Stimulated activated naive B cell treated with anti-CD40 and anti-IgM and Interleukin-4, amounts not matched to agents 10 μg/mL and 1 μg/mL and 100 μg/mL, for 72 hours (primary cell): Measurements from ENCODE around the gene BNIP3.

Experiments
- ATAC-seq, 2 donors: fragments of 150-1000 bp; cut with Tn5 transposase; replicated peaks; 2 replicates each; pipeline ENCODE4 v1.10.0; 2021; ENCODE audit warnings: moderate library complexity in 1 of 2
- DNase-seq: peaks from one replicate; pipeline ENCODE4 v3.0.0; 2021
- H3K27ac Mint-ChIP-seq: one replicate; pipeline ENCODE4 v1.8.0; 2022; ENCODE audit warnings: mild to moderate bottlenecking, mixed read lengths
- H3K27me3 Mint-ChIP-seq, 2 donors: one replicate each; pipeline ENCODE4 v1.8.0; 2022; ENCODE audit warnings: mixed read lengths in 2 of 2
- H3K36me3 Mint-ChIP-seq, 2 donors: one replicate each; pipeline ENCODE4 v1.8.0; 2022; ENCODE audit warnings: mixed read lengths in 2 of 2, mild to moderate bottlenecking in 1 of 2
- H3K4me1 Mint-ChIP-seq, 2 donors: one replicate each; pipeline ENCODE4 v1.8.0; 2022; ENCODE audit warnings: mixed read lengths in 2 of 2, mild to moderate bottlenecking in 1 of 2
- H3K4me3 Mint-ChIP-seq, 2 donors: one replicate each; pipeline ENCODE4 v1.8.0; 2022; ENCODE audit warnings: mild to moderate bottlenecking in 2 of 2, mixed read lengths in 2 of 2, moderate library complexity in 1 of 2
- H3K9me3 Mint-ChIP-seq, 2 donors: one replicate each; pipeline ENCODE4 v1.8.0; 2022; ENCODE audit warnings: mixed read lengths in 2 of 2, mild to moderate bottlenecking in 1 of 2

The BNIP3 gene, protein sequence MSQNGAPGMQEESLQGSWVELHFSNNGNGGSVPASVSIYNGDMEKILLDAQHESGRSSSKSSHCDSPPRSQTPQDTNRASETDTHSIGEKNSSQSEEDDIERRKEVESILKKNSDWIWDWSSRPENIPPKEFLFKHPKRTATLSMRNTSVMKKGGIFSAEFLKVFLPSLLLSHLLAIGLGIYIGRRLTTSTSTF

DNA sequence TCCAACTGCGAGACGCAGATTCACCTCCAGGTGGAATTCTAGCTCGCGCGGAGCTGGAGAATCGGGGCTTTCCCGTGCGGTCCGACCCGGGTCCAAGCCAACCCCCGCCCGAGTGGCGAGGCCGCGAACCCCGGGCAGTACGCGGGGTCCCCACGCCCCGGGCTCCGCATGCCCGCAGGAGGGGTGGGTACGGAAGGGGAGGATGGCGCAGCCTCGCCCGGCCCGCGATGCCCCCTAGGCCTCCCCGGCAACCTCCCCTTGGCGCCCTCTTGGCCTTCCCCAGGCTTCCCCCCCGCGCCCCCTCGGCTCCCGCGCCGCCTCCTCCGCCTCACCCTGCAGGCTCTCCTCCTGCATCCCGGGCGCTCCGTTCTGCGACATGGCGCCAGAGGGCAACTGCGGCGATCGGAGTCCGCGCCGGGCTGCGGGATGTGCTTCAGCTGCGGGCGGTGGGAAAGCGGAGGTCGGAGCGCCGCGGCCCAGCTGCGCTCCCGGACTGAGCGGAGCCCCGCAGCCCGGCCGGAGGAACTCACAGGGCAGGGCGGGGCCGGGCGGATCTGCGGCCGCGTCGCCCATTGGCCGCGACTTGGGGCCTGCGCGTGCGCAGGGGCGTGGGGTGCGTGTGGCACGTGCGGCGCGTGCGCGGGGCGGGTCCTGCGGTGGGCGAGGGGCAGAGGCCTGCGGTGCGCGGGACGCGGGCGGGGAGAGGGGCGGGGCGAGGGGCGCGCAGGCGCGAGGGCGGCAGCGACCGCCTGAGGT is at the start of gene BNIP3:
Gene BNIP3, minus strand, starts transcription at position 495 of the 756 bp plus-strand sequence. Its CDS starts 117 bp downstream, at position 378.
- DNase-seq, result peak; percentile 87
- H3K27ac Mint-ChIP-seq, result peak within 1 kb of the TSS; percentile 92
- no peaks in the 10 kb centered on the region for H3K9me3 Mint-ChIP-seq
- H3K27me3 Mint-ChIP-seq, result peaks cover 5 to 18% of the 10 kb centered on the region in 2 donors
- ATAC-seq, result peak; percentile 90 to 94
- H3K36me3 Mint-ChIP-seq, result peaks cover 3 to 6% of the 10 kb centered on the region in 2 donors
- H3K4me3 Mint-ChIP-seq, result peak within 1 kb of the TSS; percentile 91 to 96
- peaks cover 14 to 31% of the 10 kb centered on the region in 2 donors for H3K4me1 Mint-ChIP-seq

DNA sequence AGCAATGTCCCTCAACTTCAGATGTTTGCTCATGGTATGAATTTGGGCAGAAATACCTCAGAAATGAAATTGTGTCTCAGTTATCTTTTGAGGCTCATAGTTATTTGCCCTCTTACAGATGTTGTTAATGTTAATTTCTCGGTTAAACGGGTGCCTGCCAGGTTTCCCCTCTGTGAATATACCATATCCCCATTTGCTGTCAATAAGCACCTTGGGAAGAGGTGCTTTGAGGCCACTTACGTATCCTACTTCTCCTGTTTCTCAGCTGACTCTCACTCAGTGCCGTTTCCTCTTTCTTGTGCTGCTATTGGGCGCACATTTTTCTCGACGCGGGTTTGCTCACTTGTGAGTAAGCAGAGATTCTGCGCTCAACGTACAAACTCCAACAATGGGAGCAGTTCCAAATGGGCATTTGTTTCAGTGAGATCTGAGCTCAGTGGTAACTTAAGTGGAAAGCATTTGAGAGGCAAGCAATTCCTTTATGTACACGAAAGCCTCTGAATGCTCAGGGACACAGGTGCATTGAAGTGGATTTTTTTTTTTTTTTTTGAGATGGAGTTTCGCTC is 49.3 kb upstream of the BNIP3 start:
- H3K36me3 Mint-ChIP-seq, result no peaks in the 10 kb centered on the region

DNA sequence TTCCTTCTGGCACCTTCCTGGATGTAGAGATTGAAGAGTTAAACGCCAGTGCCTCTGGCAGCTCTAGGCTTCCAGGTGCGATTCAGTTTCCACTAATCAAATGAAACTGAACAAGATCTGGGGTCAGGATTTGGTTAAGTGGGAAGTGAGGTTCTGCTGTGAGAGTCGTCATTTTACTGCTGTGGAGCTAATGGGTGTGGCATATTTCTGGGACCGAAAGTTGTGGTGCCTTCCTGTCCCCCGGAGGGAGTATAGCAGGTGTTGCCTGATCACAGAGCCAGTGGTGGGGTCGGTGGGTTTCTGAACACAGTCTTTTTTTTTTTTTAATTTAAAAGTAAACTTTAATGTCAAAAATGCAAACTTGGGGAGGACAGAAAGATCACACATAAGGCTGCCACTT is 47.0 kb upstream of the BNIP3 start:
- ATAC-seq (no peak), DNase-seq (no peak)
- Mint-ChIP-seq H3K4me1 (no peaks in the 10 kb centered on the region), H3K4me3 (no peak overlapping the region), H3K27me3 (peaks cover 50 to 76% of the 10 kb centered on the region in 2 donors), H3K27ac (no peak overlapping the region), H3K36me3 (no peaks in the 10 kb centered on the region), H3K9me3 (no peaks in the 10 kb centered on the region)

More for the DNA sequence above, 49.3 kb upstream of the BNIP3 start:
- Mint-ChIP-seq H3K27ac (no peak overlapping the region), H3K9me3 (no peaks in the 10 kb centered on the region), H3K27me3 (peaks cover 56 to 79% of the 10 kb centered on the region in 2 donors), H3K4me1 (peaks cover 0 to 1% of the 10 kb centered on the region in 2 donors), H3K4me3 (no peak overlapping the region)
- ATAC-seq (no peak), DNase-seq (no peak)

DNA sequence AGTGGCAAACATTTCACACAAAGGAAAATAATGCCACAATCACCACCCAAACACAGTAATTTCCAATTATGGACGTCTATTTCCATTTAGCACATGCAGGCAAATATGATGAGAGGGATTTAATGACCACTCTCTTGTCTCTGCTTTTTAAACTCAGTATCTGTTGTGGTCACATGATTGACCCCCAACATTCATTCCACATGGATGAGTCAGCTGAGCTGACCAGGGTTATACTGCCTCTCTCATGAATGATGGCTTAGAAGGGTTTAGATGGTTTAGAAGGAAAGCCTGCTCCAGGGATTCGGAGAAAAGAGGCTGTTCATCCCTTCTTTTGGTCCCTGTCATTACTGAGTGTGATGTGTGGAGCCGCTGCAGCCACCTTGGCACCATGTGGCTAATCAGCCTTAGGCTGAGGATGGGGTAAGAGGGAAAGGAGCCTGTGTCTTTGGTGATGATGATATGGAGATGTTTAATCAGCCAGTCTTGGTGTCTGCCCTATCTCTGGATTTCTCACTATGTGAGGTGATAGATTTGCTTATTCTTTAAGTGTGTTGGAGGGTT is 45.8 kb upstream of the BNIP3 start:
- H3K27me3 Mint-ChIP-seq, result peaks cover 46 to 76% of the 10 kb centered on the region in 2 donors
- no peak for DNase-seq
- ATAC-seq, result no peak
- no peaks in the 10 kb centered on the region for H3K9me3 Mint-ChIP-seq
- H3K36me3 Mint-ChIP-seq, result no peaks in the 10 kb centered on the region
- no peak overlapping the region for H3K27ac Mint-ChIP-seq
- H3K4me3 Mint-ChIP-seq, result no peak overlapping the region
- H3K4me1 Mint-ChIP-seq, result peaks cover 5 to 7% of the 10 kb centered on the region in 2 donors

DNA sequence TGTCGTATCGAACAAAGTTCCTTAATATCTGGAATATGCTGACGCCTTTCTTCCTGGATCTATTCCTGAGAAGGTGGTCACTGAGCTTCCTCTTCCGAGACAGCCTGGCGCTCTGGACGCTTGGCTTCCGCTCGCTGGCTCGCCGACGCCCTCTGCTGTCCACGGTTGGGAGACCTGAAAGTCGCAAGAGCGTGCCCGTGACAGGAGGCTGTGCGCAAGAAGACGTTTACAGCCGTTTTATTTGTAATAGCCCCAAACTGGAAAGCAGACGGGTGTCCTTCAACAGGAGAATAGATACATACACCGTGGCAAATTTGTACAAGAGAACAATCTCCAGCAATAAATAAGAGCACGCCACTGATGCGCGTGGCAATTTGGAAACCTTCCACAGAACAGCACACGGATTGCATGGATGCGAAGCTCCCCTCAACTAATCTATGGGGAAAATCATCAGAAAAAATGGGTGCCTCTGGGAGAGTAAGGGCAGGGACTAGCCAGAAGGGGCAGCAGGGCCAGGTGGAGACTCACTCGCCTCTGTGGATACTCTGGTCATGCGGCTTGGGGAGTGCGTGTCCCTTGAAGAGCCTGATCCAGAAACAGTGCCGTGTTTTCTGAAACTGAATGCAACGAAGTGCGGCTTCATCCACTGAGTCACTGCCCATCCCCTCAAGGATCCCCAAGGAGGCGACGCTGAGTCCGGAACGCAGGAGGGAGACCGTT is 41.5 kb upstream of the BNIP3 start:
- no peak overlapping the region for H3K27ac Mint-ChIP-seq
- H3K4me3 Mint-ChIP-seq, result peak overlapping the region in 1 of 2 donors; percentile 2
- H3K4me1 Mint-ChIP-seq, result peaks cover 5 to 7% of the 10 kb centered on the region in 2 donors
- peak; percentile 58 for DNase-seq
- no peaks in the 10 kb centered on the region for H3K36me3 Mint-ChIP-seq
- H3K27me3 Mint-ChIP-seq, result peaks cover 38 to 50% of the 10 kb centered on the region in 2 donors
- peak; percentile 85 to 89 for ATAC-seq
- H3K9me3 Mint-ChIP-seq, result no peaks in the 10 kb centered on the region

DNA sequence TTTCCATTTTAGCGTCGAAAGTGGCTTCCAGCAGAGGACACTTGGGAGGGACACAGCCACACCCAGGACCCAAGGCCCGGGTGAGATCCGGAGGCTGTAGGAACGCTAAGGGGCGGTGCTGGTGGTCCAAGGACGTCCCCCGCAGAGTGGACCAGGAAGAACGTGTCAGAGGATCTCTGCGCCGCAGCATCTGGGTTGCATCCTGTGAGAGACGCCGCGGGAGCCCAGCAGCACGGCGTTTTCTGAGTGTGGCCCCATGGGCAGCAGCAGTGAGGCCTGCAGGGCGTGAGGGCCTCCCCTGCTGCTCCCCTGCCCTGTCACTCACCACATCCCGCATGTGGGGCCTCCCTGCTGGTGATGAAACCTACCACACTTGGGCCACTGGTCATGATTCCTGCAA is 40.5 kb upstream of the BNIP3 start:
- peaks cover 29 to 39% of the 10 kb centered on the region in 2 donors for H3K27me3 Mint-ChIP-seq
- H3K4me1 Mint-ChIP-seq, result peaks cover 5 to 7% of the 10 kb centered on the region in 2 donors
- no peak overlapping the region for H3K27ac Mint-ChIP-seq
- H3K9me3 Mint-ChIP-seq, result no peaks in the 10 kb centered on the region
- DNase-seq (no peak), ATAC-seq (no peak)
- H3K36me3 Mint-ChIP-seq, result no peaks in the 10 kb centered on the region
- H3K4me3 Mint-ChIP-seq, result no peak overlapping the region

DNA sequence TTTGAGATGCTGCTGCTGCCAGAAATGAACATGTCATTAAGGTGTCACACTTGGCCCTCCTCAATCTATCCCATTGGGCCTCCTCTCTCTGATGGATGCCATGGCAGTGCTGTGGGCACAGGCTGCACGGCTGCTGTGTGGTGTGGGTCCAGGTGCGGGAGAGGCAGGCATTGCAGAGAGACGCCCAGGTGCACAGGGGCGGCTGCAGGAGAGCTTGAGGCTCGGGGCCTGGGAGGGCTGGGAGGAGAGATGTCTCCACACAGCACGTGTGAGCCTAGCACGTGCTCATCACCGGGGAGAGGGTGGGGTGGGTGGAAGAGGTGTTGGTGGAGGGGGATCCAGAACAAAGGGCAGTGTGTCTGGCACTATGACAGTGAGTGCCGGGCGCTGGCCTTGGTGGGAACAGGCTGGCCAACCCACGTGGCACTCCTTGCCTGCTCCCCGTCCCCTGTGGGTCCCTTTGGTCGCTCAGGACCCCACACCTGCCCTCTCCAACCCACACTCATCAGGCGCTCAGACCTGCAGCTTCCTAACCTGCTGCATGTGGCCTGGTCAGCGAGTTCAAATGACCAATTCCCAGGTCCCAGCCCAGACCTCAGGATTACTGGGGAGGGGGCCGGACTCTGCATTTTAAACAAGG is 39.9 kb upstream of the BNIP3 start:
- Mint-ChIP-seq H3K4me3 (no peak overlapping the region), H3K9me3 (no peaks in the 10 kb centered on the region), H3K4me1 (peaks cover 5 to 7% of the 10 kb centered on the region in 2 donors), H3K27me3 (peaks cover 24 to 34% of the 10 kb centered on the region in 2 donors), H3K36me3 (no peaks in the 10 kb centered on the region), H3K27ac (no peak overlapping the region)
- no peak for ATAC-seq
- no peak for DNase-seq

DNA sequence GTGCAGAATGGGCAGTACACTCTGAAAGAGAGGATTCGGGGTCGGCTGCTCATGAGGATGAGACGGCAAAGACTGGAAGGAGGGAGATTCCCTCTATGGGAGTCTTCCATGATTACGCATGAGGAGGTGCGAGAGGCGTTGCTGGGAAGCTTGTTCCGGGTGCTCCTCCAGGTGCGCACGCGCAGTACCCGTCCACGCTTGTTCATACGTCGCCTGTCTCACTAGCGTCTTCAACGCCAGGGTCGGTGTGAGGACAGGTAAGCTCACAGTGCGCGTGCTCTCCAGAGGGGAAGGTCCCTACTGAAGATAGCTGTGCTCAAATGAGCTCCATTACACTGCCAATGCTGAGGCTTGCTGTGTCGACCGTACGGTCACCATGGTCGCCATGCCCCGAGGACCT is 39.3 kb upstream of the BNIP3 start:
- H3K27me3 Mint-ChIP-seq, result peaks cover 21 to 30% of the 10 kb centered on the region in 2 donors
- no peaks in the 10 kb centered on the region for H3K36me3 Mint-ChIP-seq
- no peak overlapping the region for H3K4me3 Mint-ChIP-seq
- DNase-seq (no peak), ATAC-seq (no peak)
- H3K9me3 Mint-ChIP-seq, result no peaks in the 10 kb centered on the region
- no peak overlapping the region for H3K27ac Mint-ChIP-seq
- peaks cover 5 to 7% of the 10 kb centered on the region in 2 donors for H3K4me1 Mint-ChIP-seq

DNA sequence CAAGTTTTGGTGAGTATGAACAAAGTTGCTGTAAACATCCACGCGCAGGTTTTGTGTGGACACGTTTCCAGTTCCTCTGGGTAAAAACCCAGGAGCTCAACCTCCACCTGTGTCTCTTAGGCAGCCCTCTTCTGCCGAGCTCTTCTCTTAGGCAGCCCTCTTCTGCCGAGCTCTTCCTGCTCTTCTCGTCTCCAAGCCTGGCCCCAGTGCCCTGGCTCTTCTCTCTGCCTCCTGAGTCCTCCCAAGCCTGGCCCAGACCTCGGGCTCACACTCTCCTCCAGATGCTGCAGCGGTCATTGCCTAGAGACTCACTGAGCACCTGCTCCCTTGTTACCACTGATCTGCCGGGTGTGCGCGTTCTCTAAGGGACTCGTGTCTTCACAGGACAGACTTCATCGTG is 38.7 kb upstream of the BNIP3 start:
- Mint-ChIP-seq H3K27ac (no peak overlapping the region), H3K9me3 (no peaks in the 10 kb centered on the region), H3K4me3 (no peak overlapping the region), H3K27me3 (peaks cover 17 to 27% of the 10 kb centered on the region in 2 donors), H3K36me3 (no peaks in the 10 kb centered on the region), H3K4me1 (peaks cover 5 to 7% of the 10 kb centered on the region in 2 donors)
- DNase-seq (no peak), ATAC-seq (no peak)

DNA sequence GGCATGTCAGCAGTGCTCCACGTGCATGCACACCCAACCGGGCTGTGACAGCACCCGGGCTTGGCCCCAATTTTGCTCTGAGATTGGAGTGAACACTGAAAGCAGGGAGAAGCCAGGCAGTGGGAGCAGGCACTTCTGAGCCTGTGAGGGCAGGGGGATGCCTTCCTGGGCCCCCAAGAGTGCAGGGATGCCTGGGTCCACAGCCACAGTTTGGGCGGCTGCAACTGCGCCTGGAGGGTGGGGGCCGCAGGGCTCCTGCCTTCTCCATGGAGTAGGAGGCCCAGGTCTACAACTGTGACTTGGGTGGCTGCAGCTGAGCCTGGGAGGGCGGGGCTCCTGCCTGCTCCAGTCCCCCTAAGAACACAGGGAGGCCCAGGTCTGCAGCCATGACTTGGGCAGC is 37.6 kb upstream of the BNIP3 start:
- ATAC-seq (no peak), DNase-seq (no peak)
- Mint-ChIP-seq H3K36me3 (no peaks in the 10 kb centered on the region), H3K4me3 (no peak overlapping the region), H3K27ac (no peak overlapping the region), H3K4me1 (peaks cover 7% of the 10 kb centered on the region in 2 donors), H3K27me3 (peaks cover 12 to 16% of the 10 kb centered on the region in 2 donors), H3K9me3 (no peaks in the 10 kb centered on the region)

DNA sequence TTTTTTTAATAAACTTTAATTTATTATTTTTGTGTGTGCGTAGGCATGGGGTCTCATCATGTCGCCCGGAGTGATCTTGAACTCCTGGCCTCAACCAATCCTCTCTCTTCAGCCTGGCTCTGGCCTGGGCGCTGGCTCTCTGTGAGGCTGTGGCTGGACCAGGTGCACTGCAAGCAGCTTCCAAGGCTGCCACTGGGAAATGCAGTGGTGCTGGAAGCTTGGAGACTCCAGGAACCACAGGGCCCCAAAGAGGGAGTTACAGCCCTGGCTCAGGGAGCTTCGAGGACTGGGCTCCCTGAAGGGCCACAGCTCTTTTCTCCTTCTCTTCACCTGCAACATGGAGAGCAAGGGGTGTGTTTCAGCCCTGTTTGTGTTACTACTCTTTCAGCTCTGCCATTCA is 36.7 kb upstream of the BNIP3 start:
- ATAC-seq (no peak), DNase-seq (no peak)
- Mint-ChIP-seq H3K36me3 (no peaks in the 10 kb centered on the region), H3K27me3 (peaks cover 6 to 7% of the 10 kb centered on the region in 2 donors), H3K4me1 (peaks cover 7% of the 10 kb centered on the region in 2 donors), H3K4me3 (no peak overlapping the region), H3K9me3 (no peaks in the 10 kb centered on the region), H3K27ac (no peak overlapping the region)

DNA sequence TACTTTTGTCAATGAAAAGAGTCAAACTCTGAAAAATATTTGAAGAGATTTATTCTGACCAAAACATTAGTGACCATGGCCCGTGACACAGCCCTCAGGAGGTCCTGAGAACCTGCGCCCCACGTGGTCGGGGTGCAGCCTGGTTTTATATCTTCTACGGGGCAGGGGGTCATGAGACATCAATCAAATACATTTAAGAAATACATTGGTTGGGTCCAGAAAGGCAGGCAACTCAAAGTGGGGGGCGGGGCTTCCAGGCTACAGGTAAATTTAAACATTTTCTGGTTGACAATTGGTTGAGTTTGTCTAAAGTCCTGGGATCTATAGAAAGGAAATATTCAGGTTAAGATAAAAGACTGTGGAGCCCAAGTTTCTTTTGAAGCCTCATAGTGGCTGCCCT is 34.8 kb upstream of the BNIP3 start:
- H3K9me3 Mint-ChIP-seq, result no peaks in the 10 kb centered on the region
- no peaks in the 10 kb centered on the region for H3K36me3 Mint-ChIP-seq
- H3K4me3 Mint-ChIP-seq, result no peak overlapping the region
- no peak overlapping the region for H3K27ac Mint-ChIP-seq
- DNase-seq (no peak), ATAC-seq (no peak)
- no peaks in the 10 kb centered on the region for H3K27me3 Mint-ChIP-seq
- peaks cover 0 to 2% of the 10 kb centered on the region in 2 donors for H3K4me1 Mint-ChIP-seq

DNA sequence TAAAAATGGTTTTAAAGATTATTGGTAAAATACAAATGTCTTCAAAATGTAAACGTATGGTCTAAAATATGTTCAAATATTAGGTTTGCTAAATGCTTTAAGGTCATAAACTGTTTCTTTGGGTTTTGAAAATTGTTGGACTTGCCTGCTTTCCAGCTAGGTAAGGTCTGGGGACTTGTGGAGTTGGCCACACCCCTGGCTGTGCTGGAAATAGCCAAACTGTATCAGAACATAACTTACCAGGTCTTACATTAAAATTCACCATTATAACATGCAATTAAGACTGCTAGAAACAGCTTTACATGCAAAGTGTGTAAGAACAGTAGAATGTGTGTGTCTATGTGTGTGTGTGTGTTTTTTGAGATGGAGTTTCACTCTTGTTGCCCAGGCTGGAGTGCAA is 29.7 kb upstream of the BNIP3 start:
- DNase-seq (no peak), ATAC-seq (no peak)
- Mint-ChIP-seq H3K4me3 (no peak overlapping the region), H3K27ac (no peak overlapping the region), H3K9me3 (no peaks in the 10 kb centered on the region), H3K4me1 (peaks cover 0 to 2% of the 10 kb centered on the region in 2 donors), H3K27me3 (peaks cover 20 to 30% of the 10 kb centered on the region in 2 donors), H3K36me3 (no peaks in the 10 kb centered on the region)

DNA sequence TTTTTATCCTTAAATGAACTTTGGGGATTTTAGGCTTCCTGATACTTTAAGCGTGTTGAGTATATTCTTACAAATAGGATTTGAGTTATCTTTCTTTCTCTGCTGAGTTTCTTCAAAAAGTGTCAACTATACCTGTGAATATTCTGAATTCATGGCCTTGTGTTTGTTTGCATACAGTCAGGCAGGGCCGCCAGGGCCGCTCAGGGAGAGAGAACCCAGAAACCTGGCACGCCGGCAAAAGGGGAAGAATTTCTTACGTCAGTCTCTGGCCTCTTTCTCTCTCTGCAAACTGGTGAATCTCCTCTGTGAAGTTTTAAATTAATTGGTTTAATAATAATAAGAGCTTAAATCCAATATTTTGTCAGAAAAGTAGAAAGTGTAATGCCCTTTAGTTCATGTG is 29.3 kb upstream of the BNIP3 start:
- H3K4me1 Mint-ChIP-seq, result peaks cover 0 to 2% of the 10 kb centered on the region in 2 donors
- H3K4me3 Mint-ChIP-seq, result no peak overlapping the region
- no peak overlapping the region for H3K27ac Mint-ChIP-seq
- ATAC-seq (no peak), DNase-seq (no peak)
- no peaks in the 10 kb centered on the region for H3K36me3 Mint-ChIP-seq
- peaks cover 20 to 30% of the 10 kb centered on the region in 2 donors for H3K27me3 Mint-ChIP-seq
- no peaks in the 10 kb centered on the region for H3K9me3 Mint-ChIP-seq
